NCI-H82 treated with DMSO at 0.1 percent for 48 hours (cell line): ENCODE measurements around the gene RABGGTA.
"Not testable (repeated sequence)": the region's sequence is repeated elsewhere in the genome, so short reads cannot be mapped to it uniquely, and the experiment has no call there.

Experiments
- DNase-seq: peaks from one replicate; lab custom pipeline; 2025; ENCODE audit not compliant: unreplicated experiment; lab: John Stamatoyannopoulos, UW

Gene RABGGTA

DNA sequence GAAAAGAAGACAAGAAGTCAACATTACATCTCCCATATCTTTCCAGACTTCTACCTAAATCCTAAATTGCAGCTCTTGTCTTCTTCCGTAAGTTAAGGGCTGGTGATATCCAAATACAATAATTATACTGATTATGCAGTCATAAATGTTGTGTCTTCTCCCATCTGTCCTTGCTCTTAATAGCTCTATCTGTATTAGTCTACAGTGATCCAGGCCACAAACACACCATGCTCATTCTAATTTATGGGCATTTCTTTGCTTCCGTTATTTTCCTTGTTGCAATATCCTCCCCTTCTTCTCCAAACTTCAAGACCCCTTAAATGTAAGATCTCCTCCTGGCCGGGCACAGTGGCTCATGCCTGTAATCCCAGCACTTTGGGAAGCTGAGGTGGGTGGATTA lies 51.9 kb downstream of the RABGGTA start:
- DNase-seq: no peak

DNA sequence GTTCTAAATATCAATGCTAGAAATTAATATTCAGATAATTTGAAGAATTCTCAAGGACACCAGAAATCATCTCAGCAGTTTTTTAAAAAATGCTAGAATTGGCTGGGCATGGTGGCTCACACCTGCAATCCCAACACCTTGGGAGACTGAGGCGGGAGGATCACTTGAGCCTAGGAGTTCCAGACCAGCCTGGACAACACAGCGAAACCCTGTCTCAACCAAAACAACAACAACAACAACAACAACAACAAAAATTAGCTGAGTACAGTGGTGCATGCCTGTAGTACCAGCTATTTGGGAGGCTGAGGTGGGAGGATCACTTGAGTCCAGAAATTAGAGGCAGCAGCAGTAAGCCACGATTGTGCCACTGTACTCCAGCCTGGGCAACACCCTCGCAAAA lies 52.3 kb downstream of the RABGGTA start:
- no peak for DNase-seq

DNA sequence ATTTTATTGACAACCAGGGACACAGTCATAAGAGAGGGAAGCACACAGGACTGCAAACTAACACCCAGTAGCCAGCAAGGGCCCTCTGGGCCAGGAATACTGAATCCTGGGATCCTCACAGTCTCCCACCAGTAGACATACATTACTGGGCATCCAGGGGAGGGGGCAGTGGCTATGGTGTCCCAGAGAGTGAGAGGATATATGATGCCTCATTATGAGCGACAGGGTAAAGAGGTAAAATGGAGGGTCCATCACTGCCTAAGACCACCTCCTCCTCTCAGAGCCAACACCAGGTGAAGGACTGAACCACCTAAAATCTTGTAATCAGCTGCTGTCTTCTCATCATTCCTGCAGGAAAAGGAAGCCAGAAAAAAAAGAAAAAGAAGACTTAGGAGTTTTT lies 54.5 kb downstream of the RABGGTA start:
- not testable (repeated sequence) for DNase-seq

DNA sequence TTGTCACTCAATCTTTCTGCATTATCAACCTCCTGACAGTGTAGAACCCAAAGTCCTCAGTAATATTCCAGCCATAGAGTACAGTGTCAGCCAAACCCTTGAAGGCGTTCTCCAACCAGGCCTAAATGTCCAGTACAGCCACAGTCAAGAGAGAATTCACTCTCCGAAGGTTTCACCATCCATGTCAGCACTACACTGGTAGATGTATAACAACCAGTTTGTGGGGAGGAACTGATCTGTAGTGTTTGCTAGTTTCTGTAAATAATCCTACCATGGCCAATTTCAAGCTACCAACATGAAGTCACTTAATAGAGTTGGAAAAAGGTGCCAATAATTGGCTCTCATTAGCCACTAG lies 55.1 kb downstream of the RABGGTA start:
- DNase-seq: no peak
